ENCODE measurements around the gene DLK2. TPM values are rescaled to one million over a fixed set of nuclear protein-coding genes. Genes with fewer than 3 reads are reported as not detected.

The DLK2 gene
- total RNA-seq, 1 donor from 2014 or later: 3.9 TPM

- Histone ChIP-seq H3K36me3 (peaks cover 0 to 93% of the 10 kb centered on the region in 2 donors), H3K27me3 (no peaks in the 10 kb centered on the region), H3K4me3 (no peak overlapping the region), H3K4me1 (no peaks in the 10 kb centered on the region), H3K27ac (no peak overlapping the region), H3K9me3 (no peaks in the 10 kb centered on the region)
- intact Hi-C loops (cut with DNase I): no loop called here
- DNase-seq (ENCODE audit: extremely low spot score in 2 of 2): no peak
- TF ChIP-seq, protein P1, sequence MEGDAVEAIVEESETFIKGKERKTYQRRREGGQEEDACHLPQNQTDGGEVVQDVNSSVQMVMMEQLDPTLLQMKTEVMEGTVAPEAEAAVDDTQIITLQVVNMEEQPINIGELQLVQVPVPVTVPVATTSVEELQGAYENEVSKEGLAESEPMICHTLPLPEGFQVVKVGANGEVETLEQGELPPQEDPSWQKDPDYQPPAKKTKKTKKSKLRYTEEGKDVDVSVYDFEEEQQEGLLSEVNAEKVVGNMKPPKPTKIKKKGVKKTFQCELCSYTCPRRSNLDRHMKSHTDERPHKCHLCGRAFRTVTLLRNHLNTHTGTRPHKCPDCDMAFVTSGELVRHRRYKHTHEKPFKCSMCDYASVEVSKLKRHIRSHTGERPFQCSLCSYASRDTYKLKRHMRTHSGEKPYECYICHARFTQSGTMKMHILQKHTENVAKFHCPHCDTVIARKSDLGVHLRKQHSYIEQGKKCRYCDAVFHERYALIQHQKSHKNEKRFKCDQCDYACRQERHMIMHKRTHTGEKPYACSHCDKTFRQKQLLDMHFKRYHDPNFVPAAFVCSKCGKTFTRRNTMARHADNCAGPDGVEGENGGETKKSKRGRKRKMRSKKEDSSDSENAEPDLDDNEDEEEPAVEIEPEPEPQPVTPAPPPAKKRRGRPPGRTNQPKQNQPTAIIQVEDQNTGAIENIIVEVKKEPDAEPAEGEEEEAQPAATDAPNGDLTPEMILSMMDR (IDR thresholded peaks at IDR 0.05): no peak
- TF ChIP-seq POLR2AphosphoS5 (IDR thresholded peaks at IDR 0.05; ENCODE audit: insufficient read depth in 1 of 2, low read depth in 1 of 2): no peak
- TF ChIP-seq POLR2A (IDR thresholded peaks at IDR 0.05): no peak
Measured at GRCh38 chr6:43445576-43445975, 9.8 kb downstream of the DLK2 start.

DNA sequence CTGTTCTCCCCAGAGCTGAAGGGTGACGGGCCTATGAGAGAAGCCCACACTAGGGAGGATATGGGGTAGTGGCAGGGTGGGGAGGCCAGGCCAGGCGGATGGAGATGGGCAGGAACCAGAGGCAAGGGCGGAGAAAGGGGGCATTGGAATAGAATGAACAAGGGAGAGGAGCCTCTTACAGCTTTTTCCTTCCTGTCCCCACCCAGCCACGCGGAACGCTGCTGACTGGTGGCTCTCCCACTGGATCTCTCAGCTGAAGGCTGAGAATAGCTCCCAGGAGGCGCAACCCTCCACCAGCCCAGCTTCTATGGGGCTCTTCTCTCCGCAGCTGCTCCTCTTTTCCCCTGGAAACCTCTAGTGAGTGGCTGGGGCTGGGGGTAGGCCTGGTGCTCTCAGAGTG, 10.8 kb downstream of the DLK2 start:
- Histone ChIP-seq H3K36me3 (peaks cover 0 to 92% of the 10 kb centered on the region in 2 donors), H3K4me1 (no peaks in the 10 kb centered on the region), H3K27me3 (no peaks in the 10 kb centered on the region), H3K27ac (no peak overlapping the region), H3K9me3 (no peaks in the 10 kb centered on the region), H3K4me3 (no peak overlapping the region)
- TF ChIP-seq, protein P1 (IDR thresholded peaks at IDR 0.05): no peak
- no peak for DNase-seq (ENCODE audit: extremely low spot score in 2 of 2)
- intact Hi-C loops (cut with DNase I): no loop called here

DNA sequence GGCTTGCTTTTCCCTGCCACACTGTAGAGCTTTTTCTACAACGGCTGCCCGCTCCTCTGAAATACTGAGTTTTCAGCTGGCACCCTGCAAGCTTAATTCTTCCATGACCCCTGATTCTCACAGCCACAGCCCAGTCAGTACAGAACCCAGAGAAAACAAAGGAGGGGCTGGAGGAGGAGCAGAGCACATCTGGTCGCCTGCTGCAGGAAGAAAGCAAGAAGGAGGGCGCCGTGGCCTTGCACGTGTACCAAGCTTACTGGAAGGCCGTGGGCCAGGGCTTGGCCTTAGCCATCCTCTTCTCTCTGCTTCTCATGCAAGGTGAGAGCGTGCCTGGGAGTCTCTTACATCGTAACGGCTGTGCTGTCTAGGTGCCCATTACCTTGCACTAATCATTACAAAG, 11.3 kb downstream of the DLK2 start:
- TF ChIP-seq POLR2AphosphoS5 (IDR thresholded peaks at IDR 0.05; ENCODE audit: insufficient read depth in 1 of 2, low read depth in 1 of 2) (no peak), POLR2A (IDR thresholded peaks at IDR 0.05) (no peak)
- TF ChIP-seq, protein P1 (IDR thresholded peaks at IDR 0.05): no peak
- Histone ChIP-seq H3K36me3 (peaks cover 0 to 90% of the 10 kb centered on the region in 2 donors), H3K4me1 (no peaks in the 10 kb centered on the region), H3K9me3 (no peaks in the 10 kb centered on the region), H3K27me3 (no peaks in the 10 kb centered on the region), H3K4me3 (no peak overlapping the region), H3K27ac (no peak overlapping the region)
- DNase-seq (ENCODE audit: extremely low spot score in 2 of 2): no peak
- intact Hi-C loops (cut with DNase I): no loop called here

DNA sequence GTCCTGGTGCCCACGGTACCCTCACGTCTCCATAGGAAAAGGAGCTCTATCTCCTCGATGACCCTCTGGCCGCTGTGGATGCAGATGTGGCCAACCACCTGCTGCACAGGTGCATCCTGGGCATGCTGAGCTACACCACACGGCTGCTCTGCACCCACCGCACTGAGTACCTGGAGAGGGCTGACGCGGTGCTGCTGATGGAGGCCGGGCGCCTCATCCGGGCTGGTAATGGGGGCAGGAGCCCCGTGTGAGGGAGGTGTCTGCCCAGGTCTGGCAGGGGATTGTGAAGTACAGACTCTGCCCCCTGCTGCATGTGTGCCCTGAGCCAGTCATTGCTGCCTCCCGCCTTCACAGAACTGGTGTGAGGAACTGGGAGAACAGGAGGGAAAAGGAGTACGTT, 12.4 kb downstream of the DLK2 start:
- H3K27me3 ChIP-seq: no peaks in the 10 kb centered on the region
- H3K4me3 ChIP-seq: no peak overlapping the region
- H3K36me3 ChIP-seq: peaks cover 0 to 80% of the 10 kb centered on the region in 2 donors
- H3K4me1 ChIP-seq: peaks cover 4% of the 10 kb centered on the region
- no peak overlapping the region for H3K27ac ChIP-seq
- DNase-seq (ENCODE audit: extremely low spot score in 2 of 2): no peak
- TF ChIP-seq, protein P1 (IDR thresholded peaks at IDR 0.05): no peak
- TF ChIP-seq POLR2AphosphoS5 (IDR thresholded peaks at IDR 0.05; ENCODE audit: insufficient read depth in 1 of 2, low read depth in 1 of 2) (no peak), POLR2A (IDR thresholded peaks at IDR 0.05) (no peak)
- H3K9me3 ChIP-seq: no peaks in the 10 kb centered on the region
- intact Hi-C loops (cut with DNase I): no loop called here

DNA sequence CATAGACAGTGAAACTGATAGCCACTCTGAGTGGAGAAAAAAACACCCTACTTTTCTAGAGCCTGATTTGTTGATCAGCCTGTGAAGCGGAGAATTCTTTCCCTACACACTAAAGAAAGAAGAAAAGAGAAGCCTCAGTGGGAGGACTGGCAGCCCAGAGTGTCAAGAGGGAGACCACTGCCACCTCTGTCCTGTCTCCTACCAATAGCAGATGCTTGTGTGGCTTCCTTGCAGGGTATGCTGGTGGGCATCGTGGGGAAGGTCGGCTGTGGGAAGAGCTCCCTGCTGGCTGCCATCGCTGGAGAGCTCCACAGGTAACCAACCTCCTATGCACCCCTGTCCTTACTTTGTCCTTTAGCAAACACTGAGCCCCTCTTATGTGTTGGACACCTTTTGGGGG, 17.6 kb downstream of the DLK2 start:
- Histone ChIP-seq H3K27me3 (no peaks in the 10 kb centered on the region), H3K4me1 (peaks cover 28% of the 10 kb centered on the region), H3K4me3 (no peak overlapping the region), H3K9me3 (no peaks in the 10 kb centered on the region), H3K36me3 (peaks cover 0 to 32% of the 10 kb centered on the region in 2 donors), H3K27ac (peak overlapping the region; percentile 65)
- DNase-seq (ENCODE audit: extremely low spot score in 2 of 2): no peak
- no peak for TF ChIP-seq POLR2AphosphoS5 (IDR thresholded peaks at IDR 0.05; ENCODE audit: insufficient read depth in 1 of 2, low read depth in 1 of 2)
- TF ChIP-seq POLR2A (IDR thresholded peaks at IDR 0.05): no peak
- TF ChIP-seq, protein P1 (IDR thresholded peaks at IDR 0.05): no peak
- intact Hi-C loops (cut with DNase I): no loop called here

Measured in vagina (tissue), 2 donors.